Measurements from ENCODE around the gene JAKMIP2. TPM values are rescaled to one million over a fixed set of nuclear protein-coding genes. Genes with fewer than 3 reads are reported as not detected.

The JAKMIP2 gene
- total RNA-seq, 1 experiment from 2014 or later: not detected

DNA sequence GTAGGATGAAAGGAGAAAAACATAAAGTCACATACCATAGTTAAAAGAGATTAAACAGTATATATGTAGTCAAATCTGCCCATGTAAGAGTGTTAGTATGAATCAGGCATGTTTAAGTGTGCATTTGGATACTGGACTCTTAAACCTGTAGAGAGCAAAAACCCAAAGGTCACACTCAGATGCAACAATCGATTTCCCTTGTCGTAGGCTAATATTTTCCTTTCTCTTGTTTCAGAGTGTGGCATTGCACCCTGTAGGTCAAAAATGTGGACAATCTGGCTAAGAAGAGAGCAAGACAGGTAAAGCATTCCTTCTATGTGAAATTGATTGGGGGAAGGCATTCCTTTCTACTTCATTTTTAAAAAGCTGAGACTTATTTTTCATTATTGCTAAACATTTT is 8.9 kb downstream of the JAKMIP2 start:
- CTCF ChIA-PET: no interaction called here
- no TSS peak for BruUV-seq (replicated peaks)

DNA sequence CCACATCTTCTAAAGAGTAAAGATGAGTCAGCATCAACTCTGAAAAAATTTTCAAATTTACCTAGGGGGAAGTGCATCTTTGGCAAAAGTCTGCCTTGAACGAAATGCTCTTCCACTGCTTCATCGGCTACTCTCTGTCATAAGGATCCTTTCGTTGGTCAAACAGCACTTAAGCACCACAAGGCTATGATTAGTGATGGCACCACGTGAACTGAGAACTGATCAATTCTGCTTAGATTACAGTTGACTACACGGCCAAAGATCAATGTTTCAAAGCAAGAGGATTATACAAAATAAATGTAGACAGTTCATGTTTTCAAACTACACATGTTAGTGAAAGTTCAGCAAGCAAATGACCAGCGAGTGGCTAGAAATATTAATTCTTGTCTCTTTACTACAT is 9.4 kb downstream of the JAKMIP2 start:
- CTCF ChIA-PET: no interaction called here
- H4K20me1 ChIP-seq (ENCODE audit: insufficient read depth): no peaks in the 10 kb centered on the region
- H3K9me2 ChIP-seq (ENCODE audit: insufficient read depth): no peaks in the 10 kb centered on the region
- H3K79me2 ChIP-seq (ENCODE audit: low read depth): no peaks in the 10 kb centered on the region
- H3K27me3 ChIP-seq (ENCODE audit: insufficient read depth, low read depth): no peaks in the 10 kb centered on the region
- TF ChIP-seq EZH2 (IDR thresholded peaks at IDR 0.05; ENCODE audit: low read depth): no peak
- TF ChIP-seq, protein P1, sequence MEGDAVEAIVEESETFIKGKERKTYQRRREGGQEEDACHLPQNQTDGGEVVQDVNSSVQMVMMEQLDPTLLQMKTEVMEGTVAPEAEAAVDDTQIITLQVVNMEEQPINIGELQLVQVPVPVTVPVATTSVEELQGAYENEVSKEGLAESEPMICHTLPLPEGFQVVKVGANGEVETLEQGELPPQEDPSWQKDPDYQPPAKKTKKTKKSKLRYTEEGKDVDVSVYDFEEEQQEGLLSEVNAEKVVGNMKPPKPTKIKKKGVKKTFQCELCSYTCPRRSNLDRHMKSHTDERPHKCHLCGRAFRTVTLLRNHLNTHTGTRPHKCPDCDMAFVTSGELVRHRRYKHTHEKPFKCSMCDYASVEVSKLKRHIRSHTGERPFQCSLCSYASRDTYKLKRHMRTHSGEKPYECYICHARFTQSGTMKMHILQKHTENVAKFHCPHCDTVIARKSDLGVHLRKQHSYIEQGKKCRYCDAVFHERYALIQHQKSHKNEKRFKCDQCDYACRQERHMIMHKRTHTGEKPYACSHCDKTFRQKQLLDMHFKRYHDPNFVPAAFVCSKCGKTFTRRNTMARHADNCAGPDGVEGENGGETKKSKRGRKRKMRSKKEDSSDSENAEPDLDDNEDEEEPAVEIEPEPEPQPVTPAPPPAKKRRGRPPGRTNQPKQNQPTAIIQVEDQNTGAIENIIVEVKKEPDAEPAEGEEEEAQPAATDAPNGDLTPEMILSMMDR (conservative IDR thresholded peaks at IDR 0.05): no peak
- H3F3A ChIP-seq (ENCODE audit: insufficient read depth, low read depth): no peaks in the 10 kb centered on the region
- H3K4me2 ChIP-seq: no peak overlapping the region
- DNase-seq: no peak
- H3K4me1 ChIP-seq (replicated peaks; ENCODE audit: insufficient read depth): no peaks in the 10 kb centered on the region
- no TSS peak for BruUV-seq (replicated peaks)
- no peak overlapping the region for H3K4me3 ChIP-seq
- no peaks in the 10 kb centered on the region for H3K9me3 ChIP-seq (ENCODE audit: insufficient read depth, low read depth)
- intact Hi-C loops (cut with micrococcal nuclease; ENCODE audit: unreplicated experiment): no loop called here
- H2AFZ ChIP-seq: no peak overlapping the region
- no peak overlapping the region for H3K27ac ChIP-seq
- no peaks in the 10 kb centered on the region for H3K36me3 ChIP-seq (ENCODE audit: low read depth)
- POLR2A ChIA-PET (ENCODE audit: unreplicated experiment): no interaction called here

More for the DNA sequence above, 8.9 kb downstream of the JAKMIP2 start:
- Histone ChIP-seq H3K4me2 (no peak overlapping the region), H3K9me3 (ENCODE audit: insufficient read depth, low read depth) (no peaks in the 10 kb centered on the region), H3F3A (ENCODE audit: insufficient read depth, low read depth) (no peaks in the 10 kb centered on the region), H3K27ac (no peak overlapping the region), H2AFZ (no peak overlapping the region), H3K4me3 (no peak overlapping the region), H3K4me1 (replicated peaks; ENCODE audit: insufficient read depth) (no peaks in the 10 kb centered on the region), H3K9me2 (ENCODE audit: insufficient read depth) (no peaks in the 10 kb centered on the region), H3K36me3 (ENCODE audit: low read depth) (no peaks in the 10 kb centered on the region), H3K79me2 (ENCODE audit: low read depth) (no peaks in the 10 kb centered on the region), H4K20me1 (ENCODE audit: insufficient read depth) (no peaks in the 10 kb centered on the region), H3K27me3 (ENCODE audit: insufficient read depth, low read depth) (no peaks in the 10 kb centered on the region)
- no peak for DNase-seq
- intact Hi-C loops (cut with micrococcal nuclease; ENCODE audit: unreplicated experiment): no loop called here
- TF ChIP-seq, protein P1 (conservative IDR thresholded peaks at IDR 0.05): no peak
- TF ChIP-seq EZH2 (IDR thresholded peaks at IDR 0.05; ENCODE audit: low read depth): no peak
- POLR2A ChIA-PET (ENCODE audit: unreplicated experiment): no interaction called here

DNA sequence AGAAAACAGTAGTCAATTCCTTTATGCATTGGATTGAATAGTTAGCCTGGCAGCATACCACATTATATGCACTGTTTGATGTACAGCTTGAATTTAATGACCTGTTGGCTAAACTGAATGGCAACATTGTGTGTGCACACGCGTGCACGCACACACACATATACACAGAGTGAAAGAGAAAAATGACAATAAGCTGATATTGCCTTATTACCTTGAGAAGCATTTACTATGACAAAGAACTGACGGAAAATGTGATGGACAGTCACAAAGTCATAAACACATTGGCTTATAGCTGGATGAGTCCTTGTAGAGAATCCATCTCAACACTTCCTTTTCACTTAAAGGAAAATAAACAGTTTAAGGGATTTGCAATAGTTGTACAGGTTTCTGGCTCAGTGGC is 15.5 kb downstream of the JAKMIP2 start:
- intact Hi-C loops (cut with micrococcal nuclease; ENCODE audit: unreplicated experiment): no loop called here
- H3K4me1 ChIP-seq (replicated peaks; ENCODE audit: insufficient read depth): no peaks in the 10 kb centered on the region
- ChIA-PET CTCF (no interaction called here), POLR2A (ENCODE audit: unreplicated experiment) (no interaction called here)
- no peaks in the 10 kb centered on the region for H3K36me3 ChIP-seq (ENCODE audit: low read depth)
- no peaks in the 10 kb centered on the region for H3K9me3 ChIP-seq (ENCODE audit: insufficient read depth, low read depth)
- H3K27ac ChIP-seq: no peak overlapping the region
- no peak overlapping the region for H3K4me3 ChIP-seq
- H2AFZ ChIP-seq: no peak overlapping the region
- H3F3A ChIP-seq (ENCODE audit: insufficient read depth, low read depth): no peaks in the 10 kb centered on the region
- DNase-seq: no peak
- no peaks in the 10 kb centered on the region for H4K20me1 ChIP-seq (ENCODE audit: insufficient read depth)
- no peaks in the 10 kb centered on the region for H3K9me2 ChIP-seq (ENCODE audit: insufficient read depth)
- H3K79me2 ChIP-seq (ENCODE audit: low read depth): no peaks in the 10 kb centered on the region
- BruUV-seq (replicated peaks): no TSS peak
- no peak overlapping the region for H3K4me2 ChIP-seq
- H3K27me3 ChIP-seq (ENCODE audit: insufficient read depth, low read depth): no peaks in the 10 kb centered on the region
- TF ChIP-seq EZH2 (IDR thresholded peaks at IDR 0.05; ENCODE audit: low read depth): no peak
- TF ChIP-seq, protein P1 (conservative IDR thresholded peaks at IDR 0.05): no peak
